Left renal pelvis (tissue), 4 donors: Measurements from ENCODE around the gene S100P. TPM values are rescaled to one million over a fixed set of nuclear protein-coding genes. Genes with fewer than 3 reads are reported as not detected.
"Not testable (repeated sequence)": the region's sequence is repeated elsewhere in the genome, so short reads cannot be mapped to it uniquely, and the experiment has no call there.

Experiments used
- DNase-seq, 4 donors: peaks; one replicate each; pipeline ENCODE4 v3.0.0-alpha.2; 2013; ENCODE audit warnings: low read depth in 4 of 4, low spot score in 3 of 4
- polyA plus RNA-seq, 4 donors: library from polyadenylated mRNA; unstranded; fragments of 120-200 nt; gene quantifications; one replicate each; pipeline ENCODE4 v1.2.1, GENCODE V29; 2013; ENCODE audit not compliant: insufficient read length in 4 of 4

Gene S100P
- polyA plus RNA-seq, 4 donors = 1.6 to 38.9 (median 13.2) TPM

DNA sequence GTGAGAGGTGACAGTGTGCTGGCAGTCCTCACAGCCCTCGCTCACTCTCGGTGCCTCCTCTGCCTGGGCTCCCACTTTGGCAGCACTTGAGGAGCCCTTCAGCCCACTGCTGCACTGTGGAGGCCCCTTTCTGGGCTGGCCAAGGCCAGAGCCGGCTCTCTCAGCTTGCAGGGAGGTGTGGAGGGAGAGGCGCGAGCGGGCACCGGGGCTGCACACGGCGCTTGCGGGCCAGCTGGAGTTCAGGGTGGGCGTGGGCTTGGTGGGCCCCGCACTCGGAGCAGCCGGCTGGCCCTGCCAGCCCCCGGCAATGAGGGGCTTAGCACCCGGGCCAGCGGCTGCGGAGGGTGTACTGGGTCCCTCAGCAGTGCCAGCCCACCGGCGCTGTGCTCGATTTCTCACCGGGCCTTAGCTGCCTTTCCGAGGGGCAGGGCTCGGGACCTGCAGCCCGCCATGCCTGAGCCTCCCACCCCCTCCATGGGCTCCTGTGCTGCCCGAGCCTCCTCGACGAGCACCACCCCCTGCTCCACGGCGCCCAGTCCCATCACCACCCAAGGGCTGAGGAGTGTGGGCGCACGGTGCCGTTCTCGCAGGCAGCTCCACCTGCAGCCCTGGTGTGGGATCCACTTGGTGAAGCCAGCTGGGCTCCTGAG is 21.0 kb upstream of the S100P start:
- DNase-seq = not testable (repeated sequence)

DNA sequence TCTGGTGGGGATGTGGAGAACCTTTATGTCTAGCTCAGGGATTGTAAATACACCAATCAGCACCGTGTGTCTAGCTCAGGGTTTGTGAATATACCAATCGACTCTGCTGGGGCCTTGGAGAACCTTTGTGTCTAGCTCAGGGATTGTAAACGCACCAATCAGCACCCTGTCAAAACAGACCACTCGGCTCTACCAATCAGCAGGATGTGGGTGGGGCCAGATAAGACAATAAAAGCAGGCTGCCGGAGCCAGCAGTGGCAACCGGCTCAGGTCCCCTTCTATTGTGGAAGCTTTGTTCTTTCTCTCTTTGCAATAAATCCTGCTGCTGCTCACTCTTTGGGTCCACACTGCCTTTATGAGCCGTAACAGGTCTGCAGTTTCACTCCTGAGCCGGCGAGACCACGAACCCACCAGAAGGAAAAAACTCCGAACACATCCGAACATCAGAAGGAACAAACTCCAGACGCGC is 20.5 kb upstream of the S100P start:
- DNase-seq = not testable (repeated sequence)

DNA sequence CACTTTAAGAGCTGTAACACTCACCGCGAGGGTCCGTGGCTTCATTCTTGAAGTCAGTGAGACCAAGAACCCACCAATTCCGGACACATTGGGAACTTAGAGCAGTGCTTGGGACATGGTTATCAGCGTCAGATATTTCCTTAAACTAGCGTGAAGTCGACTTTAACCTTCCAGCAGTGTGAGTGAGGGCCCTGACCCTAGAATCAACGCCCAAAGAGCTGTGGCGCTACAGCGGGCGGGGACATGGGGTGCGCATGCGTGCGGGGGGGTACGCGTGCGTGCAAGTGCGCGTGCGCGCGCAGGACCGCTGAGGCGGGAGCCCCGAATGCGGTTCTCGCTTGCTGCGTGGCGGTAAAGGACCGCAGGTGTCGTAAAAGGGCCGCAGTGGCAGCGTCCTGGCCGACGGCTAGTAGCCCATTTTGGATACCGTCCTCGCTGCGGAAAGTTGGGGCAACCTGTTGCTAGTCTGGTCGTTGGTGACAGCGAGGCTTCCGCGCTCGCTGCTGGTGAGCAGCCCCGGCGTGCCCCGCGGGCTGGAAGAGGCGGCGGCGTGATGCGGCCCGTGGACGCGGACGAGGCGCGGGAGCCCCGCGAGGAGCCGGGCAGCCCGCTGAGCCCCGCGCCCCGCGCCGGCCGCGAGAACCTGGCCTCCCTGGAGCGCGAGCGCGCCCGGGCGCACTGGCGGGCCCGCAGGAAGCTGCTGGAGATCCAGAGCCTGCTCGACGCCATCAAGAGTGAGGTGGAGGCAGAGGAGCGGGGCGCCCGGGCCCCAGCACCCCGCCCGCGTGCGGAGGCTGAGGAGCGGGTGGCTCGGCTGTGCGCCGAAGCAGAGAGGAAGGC is 19.8 kb upstream of the S100P start:
- peak; percentile 84 to 95 (median 90) for DNase-seq

- no peak for DNase-seq
Measured at GRCh38 chr4:6674500-6675149, 19.1 kb upstream of the S100P start.

DNA sequence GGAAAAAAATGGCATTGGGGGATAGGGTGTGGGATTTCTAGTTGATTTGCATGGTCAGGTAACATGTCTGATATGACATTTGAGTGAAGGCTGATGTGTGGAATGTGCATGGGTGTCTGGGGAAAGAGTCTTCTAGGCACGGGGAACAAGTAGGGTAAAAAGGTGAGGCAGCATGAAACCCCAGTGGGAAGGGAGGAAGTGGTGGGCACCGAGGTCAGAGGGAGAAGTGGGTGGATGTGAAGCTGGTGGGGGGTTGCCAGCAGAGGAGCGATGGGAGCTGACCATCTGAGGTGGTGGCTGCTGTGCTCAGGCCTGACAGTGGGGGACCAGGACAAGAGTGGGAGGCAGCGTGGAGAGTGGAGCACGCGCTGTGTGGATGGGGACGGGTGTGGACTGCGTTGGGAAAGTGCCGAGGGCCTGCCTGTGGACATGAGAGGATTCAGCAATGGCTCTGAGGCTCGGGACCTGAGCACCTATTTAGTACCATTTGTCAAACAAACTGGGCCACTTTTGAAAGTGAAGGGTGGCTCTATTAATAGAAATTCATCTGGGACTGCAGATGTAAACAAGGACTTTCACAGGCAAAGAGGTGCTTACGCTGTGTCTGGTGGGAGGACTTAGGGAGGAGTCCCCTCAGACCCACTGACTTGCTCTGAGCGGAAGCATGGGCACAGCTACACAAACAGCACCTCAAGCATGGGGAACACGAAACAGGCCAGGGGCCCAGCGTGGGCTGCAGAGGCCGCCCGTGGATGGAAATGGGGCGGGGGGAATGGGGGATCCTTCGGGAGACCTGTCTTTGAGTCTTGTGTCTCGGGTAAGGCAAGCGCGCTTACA is 16.7 kb upstream of the S100P start:
- no peak for DNase-seq

DNA sequence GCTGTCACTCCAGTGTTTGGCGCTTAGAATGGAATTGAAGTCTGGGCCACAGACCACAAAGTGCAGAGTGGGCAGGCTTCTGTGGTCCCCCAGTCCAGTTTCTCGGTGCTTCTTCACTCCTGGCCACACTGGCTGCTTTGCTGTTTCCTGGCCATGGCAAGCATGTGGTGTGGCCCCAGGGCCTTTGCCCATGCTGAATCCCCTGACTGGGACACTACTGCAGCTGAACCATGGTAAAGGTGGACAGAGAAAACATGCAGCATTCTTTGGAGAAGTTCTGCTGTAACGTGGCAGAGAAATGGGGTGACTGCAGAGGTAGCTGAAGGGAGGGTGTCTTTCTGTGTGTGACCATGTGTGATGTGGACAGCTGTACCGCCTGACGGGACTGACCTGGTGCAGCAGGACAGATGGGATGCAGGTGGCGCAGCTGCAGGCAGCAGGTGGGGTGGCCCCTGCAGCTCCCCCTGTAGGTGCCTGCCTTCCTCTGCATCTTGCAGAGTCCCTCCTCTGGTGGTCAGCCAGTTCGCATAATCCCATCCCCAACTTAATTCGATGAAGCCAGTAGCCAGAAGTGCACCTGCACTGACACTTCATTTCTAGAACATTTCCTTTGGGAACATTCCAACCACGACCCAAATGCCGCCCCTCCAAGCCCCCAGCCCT is 13.2 kb upstream of the S100P start:
- no peak for DNase-seq

DNA sequence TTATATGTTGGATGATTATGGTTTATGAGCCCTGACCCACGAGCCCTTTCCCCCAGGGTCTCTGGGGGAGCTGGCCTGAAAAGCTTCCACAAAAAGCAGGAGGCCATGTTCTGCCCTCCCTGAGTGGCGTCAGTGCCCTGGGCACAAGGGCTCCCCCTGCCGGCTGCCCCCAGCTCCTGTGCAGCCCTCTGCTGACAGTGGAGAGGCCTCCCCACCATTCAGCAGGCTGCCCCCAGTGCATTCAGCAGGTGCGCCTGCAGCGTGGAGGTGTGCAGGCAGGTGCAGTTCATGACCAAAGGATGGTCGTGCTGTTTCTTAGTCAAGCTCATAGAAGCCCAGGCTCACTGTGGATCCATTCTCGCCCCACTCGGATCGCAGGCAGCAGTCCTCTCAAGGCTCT is 12.5 kb upstream of the S100P start:
- no peak for DNase-seq

GRCh38 chr4:6682862-6683590 is 10.7 kb upstream of the S100P start:
- no peak for DNase-seq

DNA sequence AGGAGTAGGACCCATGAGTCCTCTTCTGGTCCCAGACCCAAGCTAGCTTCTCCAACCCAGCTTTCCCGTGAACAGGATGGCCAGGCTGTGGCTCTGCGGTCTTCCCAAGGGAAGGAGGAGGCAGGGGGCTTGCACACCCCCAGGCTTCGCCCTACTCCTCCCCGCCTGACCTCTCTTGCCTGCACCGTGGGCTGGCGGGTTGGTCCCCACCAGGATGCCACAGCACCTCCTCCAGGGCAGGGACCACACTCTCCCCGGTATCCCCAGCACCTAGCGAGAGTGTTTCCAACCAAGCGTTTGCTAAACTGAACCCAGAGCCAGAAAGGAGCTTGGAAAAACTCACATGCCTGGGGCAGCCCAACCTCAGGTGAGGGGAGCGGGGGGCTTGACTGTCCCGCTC is 9.0 kb upstream of the S100P start:
- DNase-seq = no peak

DNA sequence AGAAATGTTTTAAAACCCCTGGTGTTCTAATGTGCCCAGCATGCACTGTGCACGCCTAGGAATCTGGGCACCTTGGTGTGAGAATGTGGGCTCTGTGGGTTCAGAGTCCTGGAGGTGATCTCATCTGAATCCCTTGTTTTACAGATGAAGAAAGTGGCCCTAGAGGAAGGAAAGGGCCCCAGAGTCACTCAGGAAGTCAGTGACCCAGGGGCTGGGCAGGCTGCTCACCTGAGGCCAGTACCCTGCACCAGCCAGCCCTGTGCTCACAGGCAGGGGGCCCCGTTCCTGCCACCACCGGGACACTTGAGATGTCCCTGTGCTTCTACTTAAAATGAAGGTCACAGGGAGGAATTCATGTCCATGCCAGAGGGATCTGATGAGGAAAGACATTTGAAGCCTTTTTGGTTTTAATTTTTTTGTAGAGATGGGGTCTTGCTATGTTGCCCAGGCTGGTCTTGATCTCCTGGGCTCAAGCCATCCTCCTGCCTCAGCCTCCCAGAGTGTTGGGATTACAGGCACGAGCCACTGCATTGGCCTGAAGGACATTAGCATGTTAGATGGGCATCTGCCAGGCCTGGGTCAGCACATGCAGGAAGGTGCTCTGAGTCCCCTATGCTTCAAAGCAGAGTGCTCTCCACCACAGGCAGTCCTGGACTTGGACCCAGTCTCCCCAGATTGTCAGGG is 7.4 kb upstream of the S100P start:
- no peak for DNase-seq

- DNase-seq = no peak
Measured at GRCh38 chr4:6687947-6688878, 5.5 kb upstream of the S100P start.

GRCh38 chr4:6688879-6689505 is 4.7 kb upstream of the S100P start:
- no peak for DNase-seq

- DNase-seq = no peak
Measured at GRCh38 chr4:6689506-6689960, 4.1 kb upstream of the S100P start.

DNA sequence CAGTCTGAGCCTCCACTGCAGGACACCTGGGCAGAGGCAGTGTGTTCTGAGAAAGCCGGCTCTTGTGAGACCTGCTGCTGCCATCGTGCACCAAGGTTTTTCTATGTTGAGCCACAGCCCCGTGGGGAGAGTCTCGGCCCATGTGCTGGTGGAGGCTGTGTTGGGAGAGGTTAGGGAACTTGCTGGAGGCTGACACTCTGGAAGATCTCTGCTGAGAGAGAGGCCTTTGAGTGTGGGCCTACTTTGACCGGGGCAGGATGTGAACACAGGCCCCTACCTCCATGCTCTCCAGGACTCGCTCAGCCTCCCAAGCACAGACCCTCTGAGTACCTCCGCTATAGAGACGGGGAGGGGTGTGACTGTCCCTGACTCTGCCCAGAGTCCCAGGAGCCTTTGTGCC is 1.3 kb upstream of the S100P start:
- no peak for DNase-seq

- no peak for DNase-seq
Measured at GRCh38 chr4:6692806-6693205, 872 bp upstream of the S100P start.

DNA sequence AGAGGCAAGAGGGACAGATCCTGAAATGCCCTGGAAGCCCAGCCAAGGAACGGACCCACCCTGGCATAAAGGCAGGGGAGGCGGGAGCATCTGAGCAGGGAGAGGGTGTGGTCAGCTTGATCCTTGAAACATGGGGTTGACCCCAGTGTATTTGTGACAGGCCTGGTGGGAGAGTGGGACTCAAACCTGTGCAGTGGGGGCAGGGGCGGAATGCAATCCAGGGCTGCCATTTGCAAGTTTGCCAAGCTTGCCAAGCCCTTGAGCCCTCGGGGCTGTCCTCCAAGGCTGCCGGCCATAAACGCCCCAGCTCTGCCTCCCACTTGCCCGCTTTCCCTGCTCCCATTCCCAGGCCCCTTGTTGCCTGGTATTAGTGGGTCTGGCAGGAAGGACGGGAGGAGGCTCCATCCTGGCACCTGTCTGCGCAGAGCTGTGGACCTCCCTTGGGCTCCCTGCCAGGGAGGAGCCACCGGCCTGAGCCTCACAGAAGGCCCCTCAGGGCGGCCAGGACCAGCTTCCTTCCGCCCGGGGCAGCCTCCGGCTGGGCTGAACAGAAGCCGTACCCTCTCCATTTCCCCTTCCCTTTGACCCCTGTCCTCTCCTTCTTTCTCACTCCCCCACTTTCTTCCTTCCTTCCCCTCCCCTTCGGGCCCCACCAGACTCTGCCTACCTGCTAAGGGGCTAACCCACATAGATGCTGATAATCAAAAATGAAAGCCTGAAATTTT is 661 bp downstream of the S100P start:
- no peak for DNase-seq
